Dedifferentiated amniotic fluid mesenchymal stem cell (primary cell): ENCODE data around the gene SON.
A peak's percentile ranks its signal among the peaks of the same experiment; 100 is the strongest.

Experiments used
- DNase-seq: peaks from one replicate; pipeline ENCODE4 v3.0.0-alpha.2; 2016; ENCODE audit errors: extremely low spot score

SON gene, protein sequence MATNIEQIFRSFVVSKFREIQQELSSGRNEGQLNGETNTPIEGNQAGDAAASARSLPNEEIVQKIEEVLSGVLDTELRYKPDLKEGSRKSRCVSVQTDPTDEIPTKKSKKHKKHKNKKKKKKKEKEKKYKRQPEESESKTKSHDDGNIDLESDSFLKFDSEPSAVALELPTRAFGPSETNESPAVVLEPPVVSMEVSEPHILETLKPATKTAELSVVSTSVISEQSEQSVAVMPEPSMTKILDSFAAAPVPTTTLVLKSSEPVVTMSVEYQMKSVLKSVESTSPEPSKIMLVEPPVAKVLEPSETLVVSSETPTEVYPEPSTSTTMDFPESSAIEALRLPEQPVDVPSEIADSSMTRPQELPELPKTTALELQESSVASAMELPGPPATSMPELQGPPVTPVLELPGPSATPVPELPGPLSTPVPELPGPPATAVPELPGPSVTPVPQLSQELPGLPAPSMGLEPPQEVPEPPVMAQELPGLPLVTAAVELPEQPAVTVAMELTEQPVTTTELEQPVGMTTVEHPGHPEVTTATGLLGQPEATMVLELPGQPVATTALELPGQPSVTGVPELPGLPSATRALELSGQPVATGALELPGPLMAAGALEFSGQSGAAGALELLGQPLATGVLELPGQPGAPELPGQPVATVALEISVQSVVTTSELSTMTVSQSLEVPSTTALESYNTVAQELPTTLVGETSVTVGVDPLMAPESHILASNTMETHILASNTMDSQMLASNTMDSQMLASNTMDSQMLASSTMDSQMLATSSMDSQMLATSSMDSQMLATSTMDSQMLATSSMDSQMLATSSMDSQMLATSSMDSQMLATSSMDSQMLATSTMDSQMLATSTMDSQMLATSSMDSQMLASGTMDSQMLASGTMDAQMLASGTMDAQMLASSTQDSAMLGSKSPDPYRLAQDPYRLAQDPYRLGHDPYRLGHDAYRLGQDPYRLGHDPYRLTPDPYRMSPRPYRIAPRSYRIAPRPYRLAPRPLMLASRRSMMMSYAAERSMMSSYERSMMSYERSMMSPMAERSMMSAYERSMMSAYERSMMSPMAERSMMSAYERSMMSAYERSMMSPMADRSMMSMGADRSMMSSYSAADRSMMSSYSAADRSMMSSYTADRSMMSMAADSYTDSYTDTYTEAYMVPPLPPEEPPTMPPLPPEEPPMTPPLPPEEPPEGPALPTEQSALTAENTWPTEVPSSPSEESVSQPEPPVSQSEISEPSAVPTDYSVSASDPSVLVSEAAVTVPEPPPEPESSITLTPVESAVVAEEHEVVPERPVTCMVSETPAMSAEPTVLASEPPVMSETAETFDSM (N-terminal part only)

DNA sequence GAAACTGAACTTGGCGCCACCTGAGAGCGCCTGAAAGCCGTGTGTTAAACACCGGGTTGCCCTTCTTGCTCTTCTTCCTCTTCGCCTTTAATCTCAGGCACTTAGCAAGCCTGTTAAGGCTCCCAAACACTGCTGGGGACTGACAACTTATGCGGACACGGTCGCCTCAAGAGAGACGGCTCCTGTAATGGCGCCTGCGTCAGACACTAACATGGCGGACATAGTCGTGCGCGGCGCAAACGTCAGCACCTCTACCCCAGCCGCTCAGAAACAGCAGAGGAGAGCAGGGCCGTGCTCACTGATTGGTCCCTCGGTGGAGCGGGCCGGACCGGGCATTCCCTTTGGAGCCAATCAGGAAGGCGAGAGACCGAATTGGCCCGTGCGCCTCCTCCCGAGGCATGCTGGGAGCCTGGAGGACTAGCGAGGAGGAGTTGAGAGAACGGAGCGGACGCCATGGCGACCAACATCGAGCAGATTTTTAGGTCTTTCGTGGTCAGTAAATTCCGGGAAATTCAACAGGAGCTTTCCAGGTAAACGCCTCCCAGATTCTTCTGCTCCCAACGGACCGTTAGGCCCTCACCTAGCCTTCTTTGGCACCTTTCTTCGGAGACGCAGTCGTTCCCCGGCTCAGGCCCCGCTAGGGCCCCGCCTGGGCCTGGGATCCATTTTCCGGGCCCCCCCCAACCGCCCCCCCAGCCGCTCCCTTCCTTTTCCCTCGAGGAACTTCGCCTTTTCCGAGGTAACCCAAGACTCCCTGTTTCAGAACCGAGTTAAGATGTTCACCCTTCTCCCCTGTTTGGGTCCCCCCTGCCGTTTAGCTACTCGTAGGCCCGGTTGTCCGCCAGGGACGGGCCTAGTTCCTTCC, at the start of gene SON:
Gene SON, plus strand, starts transcription at position 399 of the 865 bp plus-strand sequence. Its CDS starts 55 bp downstream, at position 454.
- peak; percentile 99 for DNase-seq

DNA sequence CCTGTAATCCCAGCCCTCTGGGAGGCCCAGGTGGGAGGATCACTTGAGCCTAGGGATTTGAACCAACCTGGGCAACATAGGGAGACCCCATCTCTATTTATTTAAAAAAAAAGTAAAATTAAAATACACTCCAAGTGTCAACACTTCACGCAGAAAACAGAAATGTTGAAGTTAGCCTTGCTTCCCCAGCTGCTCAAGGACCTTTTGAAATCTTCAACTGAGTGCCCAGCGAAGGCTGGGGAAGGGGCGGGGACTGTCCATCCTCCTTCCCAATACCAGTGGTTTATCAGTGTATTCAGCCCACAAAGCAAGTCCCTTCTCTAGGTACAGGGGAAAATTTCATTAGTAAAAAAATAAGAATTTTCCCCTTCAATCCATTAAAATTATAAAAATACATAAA, 49.1 kb upstream of the SON start:
- peak; percentile 9 for DNase-seq

DNA sequence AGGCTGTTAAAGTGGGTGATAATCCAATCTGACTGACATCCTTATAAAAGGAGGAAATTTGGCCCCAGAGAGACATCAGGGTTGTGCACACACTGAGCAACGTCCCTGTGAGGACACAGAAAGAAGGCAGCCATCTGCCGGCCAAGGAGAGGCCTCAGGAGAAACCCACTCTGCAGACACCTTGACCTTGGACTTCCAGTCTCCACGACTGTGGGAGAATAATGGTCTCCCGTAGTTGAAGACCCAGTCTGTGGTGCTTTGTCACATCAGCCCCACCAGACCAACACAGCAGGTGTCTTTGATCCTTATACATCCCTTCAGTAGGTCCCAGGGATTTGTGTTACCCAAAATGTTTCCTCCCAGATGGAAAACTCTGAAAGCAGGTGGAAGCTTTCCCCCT, 47.1 kb upstream of the SON start:
- peak; percentile 4 for DNase-seq

GRCh38 chr21:33496345-33496744, 46.5 kb upstream of the SON start:
- peak; percentile 4 for DNase-seq

DNA sequence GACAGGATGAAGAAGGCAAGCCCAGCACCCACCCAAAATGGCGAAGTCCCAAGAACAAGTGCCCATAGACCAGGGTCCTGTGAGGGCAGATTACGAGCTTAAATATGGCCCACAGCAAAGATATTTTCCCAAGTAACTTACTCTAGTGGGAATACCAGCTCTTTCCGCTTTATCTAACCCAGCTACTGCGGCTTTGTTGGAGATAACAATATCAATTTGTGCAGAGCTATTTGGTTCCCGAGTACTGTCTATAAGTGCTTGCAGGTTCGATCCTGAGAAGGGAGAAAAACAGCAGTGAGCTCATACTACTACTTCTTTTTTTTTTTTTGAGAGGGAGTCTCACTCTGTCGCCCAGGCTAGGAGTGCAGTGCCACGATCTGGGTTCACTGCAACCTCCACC, 37.0 kb upstream of the SON start:
- DNase-seq, result peak; percentile 5

GRCh38 chr21:33507003-33507402, 35.8 kb upstream of the SON start:
- DNase-seq, result peak; percentile 9

GRCh38 chr21:33510826-33511225, 32.0 kb upstream of the SON start:
- no peak for DNase-seq

GRCh38 chr21:33511639-33512038, 31.2 kb upstream of the SON start:
- no peak for DNase-seq

- no peak for DNase-seq
Observed at GRCh38 chr21:33512481-33512880, 30.4 kb upstream of the SON start.

- DNase-seq, result peak; percentile 62
Observed at GRCh38 chr21:33514229-33514628, 28.6 kb upstream of the SON start.

DNA sequence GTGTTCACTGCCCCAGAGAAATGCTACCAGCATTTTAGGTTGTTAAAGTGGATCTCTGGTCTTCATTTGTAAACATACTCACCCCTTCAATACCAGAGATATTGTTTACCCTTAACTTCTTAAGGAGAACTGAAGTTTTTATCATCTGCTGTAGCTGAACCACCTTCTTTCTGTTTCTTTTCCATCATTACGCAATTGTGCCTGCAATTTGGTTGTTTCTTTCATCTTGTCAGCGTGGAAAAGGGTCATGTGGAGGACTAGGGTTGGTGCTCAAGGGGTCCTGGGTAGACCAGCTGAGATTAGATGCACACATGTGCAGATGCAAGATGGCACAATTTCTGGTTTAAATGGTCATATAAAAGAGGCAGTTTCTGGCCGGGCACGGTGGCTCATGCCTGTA, 23.9 kb upstream of the SON start:
- no peak for DNase-seq

- no peak for DNase-seq
Observed at GRCh38 chr21:33522297-33522952, 20.4 kb upstream of the SON start.

DNA sequence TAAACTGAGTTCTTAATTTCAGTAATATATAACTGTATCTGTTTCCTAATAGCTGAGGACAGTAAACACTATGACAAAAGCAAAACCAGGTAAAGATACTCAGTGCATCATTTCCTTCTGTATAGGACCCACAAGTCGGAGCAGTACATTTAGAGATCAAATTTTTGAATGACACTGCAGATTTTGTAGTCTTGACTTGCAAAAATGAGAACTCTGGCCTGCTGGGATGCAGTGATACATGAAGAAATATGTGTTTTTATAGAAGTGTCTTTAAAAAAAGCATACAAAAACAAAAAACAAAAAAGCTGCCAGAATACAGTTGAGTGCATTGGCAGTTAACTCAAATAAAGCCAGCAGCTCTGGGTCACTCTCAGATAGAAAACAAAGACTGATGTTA, 19.9 kb upstream of the SON start:
- DNase-seq, result no peak

DNA sequence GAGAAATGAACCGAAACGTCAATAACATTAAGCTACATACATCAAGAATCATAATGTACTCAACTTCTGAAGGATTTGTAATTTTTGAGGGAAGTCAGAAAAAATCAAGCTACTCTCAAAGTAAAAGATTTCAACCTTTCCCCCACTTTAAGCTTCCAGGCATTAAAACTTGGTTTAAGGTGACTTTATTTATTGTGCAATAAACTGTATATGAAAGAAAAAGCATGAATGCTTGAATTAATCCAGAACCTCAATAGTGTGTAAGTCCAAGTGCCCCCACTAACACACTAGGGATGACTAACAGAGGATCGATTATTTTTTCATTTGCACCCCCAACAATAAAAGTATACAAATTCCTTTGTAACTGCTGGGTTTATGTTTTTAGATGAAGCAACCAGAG, 11.8 kb upstream of the SON start:
- DNase-seq, result no peak

GRCh38 chr21:33537212-33537611, 5.6 kb upstream of the SON start:
- DNase-seq, result no peak

DNA sequence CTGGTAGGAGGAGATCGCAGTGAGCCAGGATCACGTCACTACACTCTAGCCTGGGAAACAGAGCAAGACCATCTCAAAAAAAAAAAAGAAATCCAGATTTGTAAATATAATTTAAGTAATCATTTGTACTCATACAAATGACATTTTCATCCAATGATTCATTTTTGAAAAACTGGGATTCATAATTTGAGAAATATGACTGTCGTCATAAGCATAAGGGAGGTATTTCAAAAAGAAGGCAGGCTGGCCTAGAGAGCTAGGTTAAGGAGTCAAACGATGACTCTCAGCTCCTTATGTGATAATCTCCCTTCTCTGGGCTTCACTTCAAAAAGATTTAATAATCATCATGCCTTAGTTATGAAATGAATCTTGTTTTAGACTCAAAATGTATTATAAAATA, 3.2 kb upstream of the SON start:
- no peak for DNase-seq

DNA sequence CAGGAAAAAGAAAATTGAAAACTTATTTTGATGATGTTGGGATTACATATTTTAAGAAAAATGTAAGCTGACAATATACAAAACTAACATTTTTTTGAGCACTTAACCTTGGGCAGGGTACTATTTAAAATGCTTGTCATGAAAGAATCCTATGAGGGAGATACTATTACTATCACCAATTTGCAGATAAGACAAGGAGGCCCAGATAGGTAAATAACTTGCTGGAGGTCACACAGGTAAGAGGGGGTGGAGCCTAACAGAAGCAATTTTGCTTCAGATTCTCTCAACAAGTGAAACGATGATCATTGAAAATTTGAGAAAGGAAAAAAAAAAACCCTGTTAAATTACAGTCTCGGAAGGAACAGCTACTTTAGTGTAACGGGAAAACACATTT, 2.1 kb upstream of the SON start:
- no peak for DNase-seq

DNA sequence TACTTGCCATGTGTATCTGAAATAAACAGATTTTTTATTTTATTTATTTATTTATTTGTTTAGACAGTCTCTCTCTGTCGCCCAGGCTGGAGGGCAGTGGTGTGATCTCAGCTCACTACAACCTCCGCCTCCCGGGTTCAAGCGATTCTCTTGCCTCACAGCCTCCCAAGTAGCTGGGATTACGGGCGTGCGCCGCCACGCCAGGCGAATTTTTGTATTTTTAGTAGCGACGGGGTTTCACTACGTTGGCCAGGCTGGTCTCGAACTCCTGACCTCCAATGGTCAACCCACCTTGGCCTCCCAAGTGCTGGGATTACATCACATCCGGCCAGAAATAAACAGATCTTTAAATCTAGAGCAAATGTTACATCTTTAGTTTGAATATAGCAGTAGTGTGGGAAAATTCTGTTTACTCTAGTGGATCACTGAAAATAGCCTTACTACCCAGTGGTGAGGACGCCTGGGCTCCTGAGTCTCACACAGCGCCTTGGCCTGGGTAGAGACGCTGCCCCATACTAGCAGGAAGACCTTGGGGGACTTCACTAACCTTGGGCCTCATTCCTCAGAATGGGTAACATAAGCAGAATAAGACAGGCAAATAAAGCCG, 1.6 kb upstream of the SON start:
- no peak for DNase-seq

DNA sequence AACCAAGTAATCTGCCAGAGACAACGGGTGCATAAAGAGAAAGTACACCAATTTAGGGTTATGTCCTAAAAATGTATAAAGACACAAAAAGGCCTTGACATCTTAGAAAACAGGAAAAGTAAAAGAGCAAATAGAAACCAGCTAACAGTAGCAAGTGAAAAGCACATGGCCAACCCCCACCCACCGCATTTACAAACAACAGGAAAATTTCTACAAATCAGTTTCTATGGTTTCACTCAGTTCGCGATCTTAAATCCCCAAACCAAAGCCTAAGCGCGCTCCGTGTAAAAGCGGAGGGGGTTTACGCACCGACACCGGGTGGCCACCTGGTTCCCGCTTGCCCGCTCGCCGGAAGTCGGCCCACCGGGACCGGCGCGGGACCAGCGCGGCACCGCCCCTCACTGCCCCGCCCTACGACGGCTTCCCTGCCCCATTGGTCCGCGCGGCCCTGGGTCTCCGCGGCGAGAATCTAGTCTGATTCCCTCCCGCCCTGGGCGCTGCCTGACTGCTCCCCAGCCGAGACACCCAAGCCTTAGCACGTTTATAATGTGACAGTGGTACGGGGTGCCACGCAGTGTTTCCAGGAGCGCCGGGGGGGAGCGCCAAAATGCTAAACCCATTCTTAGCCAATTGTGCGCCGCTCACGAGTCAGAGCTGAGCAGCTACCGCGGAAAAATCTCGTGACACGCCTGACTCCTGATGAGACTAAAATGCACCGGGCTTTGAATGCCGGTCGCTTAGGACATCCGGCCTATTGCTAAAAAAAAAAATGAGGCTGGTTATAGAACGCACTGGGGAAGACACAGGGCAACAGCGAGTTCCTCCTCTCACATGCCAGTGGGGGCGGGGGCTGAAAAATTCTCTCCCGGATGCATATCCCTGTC, 840 bp upstream of the SON start, which contains the start of gene GART:
Gene GART, minus strand, starts transcription at position 362 of the 884 bp plus-strand sequence. CDS start 2,802 bp downstream, outside the sequence.
- DNase-seq, result peak; percentile 51
